ENCODE data around the gene NBDY. TPM values are rescaled to one million over a fixed set of nuclear protein-coding genes. Genes with fewer than 3 reads are reported as not detected.

NBDY gene
- total RNA-seq, 2 donors from 2014 or later = 57.7 to 66.5 TPM

GRCh38 chrX:56793112-56793430 is 64.0 kb downstream of the NBDY start:
- peaks cover 32% of the 10 kb centered on the region for H3K4me1 Mint-ChIP-seq (ENCODE audit: low read depth)
- ATAC-seq (replicated peaks in 1 of 2) = no peak
- H3K27me3 Mint-ChIP-seq (ENCODE audit: low read depth) = no peaks in the 10 kb centered on the region

GRCh38 chrX:56793521-56794320 is 64.7 kb downstream of the NBDY start:
- no peaks in the 10 kb centered on the region for H3K9me3 Mint-ChIP-seq
- ATAC-seq (replicated peaks in 1 of 2) (no peak), DNase-seq (no peak)
- peaks cover 0 to 5% of the 10 kb centered on the region in 2 donors for H3K36me3 Mint-ChIP-seq (ENCODE audit: insufficient read depth in 2 of 2)
- no peak overlapping the region for H3K4me3 Mint-ChIP-seq
- peaks cover 30% of the 10 kb centered on the region for H3K4me1 Mint-ChIP-seq (ENCODE audit: low read depth)
- no peak overlapping the region for H3K27ac Mint-ChIP-seq
- no peaks in the 10 kb centered on the region for H3K27me3 Mint-ChIP-seq (ENCODE audit: low read depth)

More at GRCh38 chrX:56793112-56793430, 64.0 kb downstream of the NBDY start:
- no peak for DNase-seq
- no peak overlapping the region for H3K27ac Mint-ChIP-seq
- H3K4me3 Mint-ChIP-seq = no peak overlapping the region
- peaks cover 0 to 5% of the 10 kb centered on the region in 2 donors for H3K36me3 Mint-ChIP-seq (ENCODE audit: insufficient read depth in 2 of 2)
- no peaks in the 10 kb centered on the region for H3K9me3 Mint-ChIP-seq

GRCh38 chrX:56794404-56795230 is 65.6 kb downstream of the NBDY start:
- Mint-ChIP-seq H3K36me3 (ENCODE audit: insufficient read depth in 2 of 2) (peaks cover 0 to 5% of the 10 kb centered on the region in 2 donors), H3K4me1 (ENCODE audit: low read depth) (peaks cover 35% of the 10 kb centered on the region), H3K4me3 (no peak overlapping the region), H3K9me3 (no peaks in the 10 kb centered on the region), H3K27ac (no peak overlapping the region), H3K27me3 (ENCODE audit: low read depth) (no peaks in the 10 kb centered on the region)
- ATAC-seq (replicated peaks in 1 of 2) (no peak), DNase-seq (no peak)

- peaks cover 43% of the 10 kb centered on the region for H3K4me1 Mint-ChIP-seq (ENCODE audit: low read depth)
These were observed 66.3 kb downstream of the NBDY start for GRCh38 chrX:56795309-56795868.

GRCh38 chrX:56796641-56797395 is 67.8 kb downstream of the NBDY start:
- Mint-ChIP-seq H3K9me3 (no peaks in the 10 kb centered on the region), H3K27me3 (ENCODE audit: low read depth) (no peaks in the 10 kb centered on the region), H3K4me3 (no peak overlapping the region), H3K36me3 (ENCODE audit: insufficient read depth in 2 of 2) (peaks cover 0 to 4% of the 10 kb centered on the region in 2 donors), H3K27ac (peak overlapping the region; percentile 10), H3K4me1 (ENCODE audit: low read depth) (peaks cover 49% of the 10 kb centered on the region)
- ATAC-seq (replicated peaks in 1 of 2) (no peak), DNase-seq (no peak)

More at GRCh38 chrX:56795309-56795868, 66.3 kb downstream of the NBDY start:
- Mint-ChIP-seq H3K4me3 (no peak overlapping the region), H3K27ac (no peak overlapping the region), H3K36me3 (ENCODE audit: insufficient read depth in 2 of 2) (peaks cover 0 to 4% of the 10 kb centered on the region in 2 donors), H3K9me3 (no peaks in the 10 kb centered on the region), H3K27me3 (ENCODE audit: low read depth) (no peaks in the 10 kb centered on the region)
- DNase-seq = no peak
- ATAC-seq (replicated peaks in 1 of 2) = no peak

- ATAC-seq (replicated peaks in 1 of 2) (no peak), DNase-seq (no peak)
- H3K27ac Mint-ChIP-seq = peak overlapping the region; percentile 7
- no peaks in the 10 kb centered on the region for H3K9me3 Mint-ChIP-seq
- no peak overlapping the region for H3K4me3 Mint-ChIP-seq
- H3K36me3 Mint-ChIP-seq (ENCODE audit: insufficient read depth in 2 of 2) = peaks cover 0 to 2% of the 10 kb centered on the region in 2 donors
- peaks cover 47% of the 10 kb centered on the region for H3K4me1 Mint-ChIP-seq (ENCODE audit: low read depth)
- H3K27me3 Mint-ChIP-seq (ENCODE audit: low read depth) = no peaks in the 10 kb centered on the region
These were observed 68.7 kb downstream of the NBDY start for GRCh38 chrX:56797574-56798338.

- no peak for DNase-seq
- ATAC-seq (replicated peaks in 1 of 2) = no peak
- Mint-ChIP-seq H3K4me1 (ENCODE audit: low read depth) (peaks cover 50% of the 10 kb centered on the region), H3K36me3 (ENCODE audit: insufficient read depth in 2 of 2) (peaks cover 0 to 2% of the 10 kb centered on the region in 2 donors), H3K27ac (no peak overlapping the region), H3K4me3 (no peak overlapping the region), H3K9me3 (no peaks in the 10 kb centered on the region), H3K27me3 (ENCODE audit: low read depth) (no peaks in the 10 kb centered on the region)
These were observed 69.3 kb downstream of the NBDY start for GRCh38 chrX:56798339-56798711.

GRCh38 chrX:56798866-56799758 is 70.1 kb downstream of the NBDY start:
- Mint-ChIP-seq H3K4me3 (no peak overlapping the region), H3K4me1 (ENCODE audit: low read depth) (peaks cover 50% of the 10 kb centered on the region), H3K9me3 (no peaks in the 10 kb centered on the region), H3K36me3 (ENCODE audit: insufficient read depth in 2 of 2) (peaks cover 0 to 2% of the 10 kb centered on the region in 2 donors), H3K27ac (no peak overlapping the region), H3K27me3 (ENCODE audit: low read depth) (no peaks in the 10 kb centered on the region)
- no peak for ATAC-seq (replicated peaks in 1 of 2)
- DNase-seq = no peak

- Mint-ChIP-seq H3K4me3 (peak overlapping the region; percentile 31 to 91), H3K27ac (peak overlapping the region; percentile 89), H3K4me1 (ENCODE audit: low read depth) (peaks cover 50% of the 10 kb centered on the region), H3K27me3 (ENCODE audit: low read depth) (no peaks in the 10 kb centered on the region), H3K36me3 (ENCODE audit: insufficient read depth in 2 of 2) (peaks cover 0 to 2% of the 10 kb centered on the region in 2 donors), H3K9me3 (no peaks in the 10 kb centered on the region)
- DNase-seq = no peak
- ATAC-seq (replicated peaks in 1 of 2) = no peak
These were observed 71.3 kb downstream of the NBDY start for GRCh38 chrX:56800307-56800706.

- Mint-ChIP-seq H3K27me3 (ENCODE audit: low read depth) (no peaks in the 10 kb centered on the region), H3K4me1 (ENCODE audit: low read depth) (peaks cover 50% of the 10 kb centered on the region), H3K4me3 (peak overlapping the region; percentile 31 to 91), H3K9me3 (no peaks in the 10 kb centered on the region), H3K27ac (peak overlapping the region; percentile 89), H3K36me3 (ENCODE audit: insufficient read depth in 2 of 2) (peaks cover 0 to 2% of the 10 kb centered on the region in 2 donors)
- DNase-seq (peak; percentile 59 to 70), ATAC-seq (replicated peaks in 1 of 2) (peak; percentile 80 to 91)
These were observed 71.8 kb downstream of the NBDY start for GRCh38 chrX:56800801-56801200.

- no peak overlapping the region for H3K27ac Mint-ChIP-seq
- peak overlapping the region in 1 of 2 donors; percentile 82 for H3K4me3 Mint-ChIP-seq
- no peaks in the 10 kb centered on the region for H3K27me3 Mint-ChIP-seq (ENCODE audit: low read depth)
- no peak for ATAC-seq (replicated peaks in 1 of 2)
- DNase-seq = no peak
- no peaks in the 10 kb centered on the region for H3K9me3 Mint-ChIP-seq
- peaks cover 43% of the 10 kb centered on the region for H3K4me1 Mint-ChIP-seq (ENCODE audit: low read depth)
- H3K36me3 Mint-ChIP-seq (ENCODE audit: insufficient read depth in 2 of 2) = peaks cover 0 to 2% of the 10 kb centered on the region in 2 donors
These were observed 73.4 kb downstream of the NBDY start for GRCh38 chrX:56802428-56802827.
